Measurements from ENCODE around the gene PDE6H.

Gene PDE6H

GRCh38 chr12:14931359-14931758 is 41.5 kb upstream of the PDE6H start:
- Histone ChIP-seq H3K27ac (no peak overlapping the region), H3K27me3 (replicated peaks) (no peaks in the 10 kb centered on the region), H3K4me3 (ENCODE audit: low read depth, low read length) (no peak overlapping the region), H3K36me3 (replicated peaks) (no peaks in the 10 kb centered on the region)
- no peak for TF ChIP-seq CTCF (IDR thresholded peaks at IDR 0.05; ENCODE audit: low read depth, low read length, missing control alignments)
- in situ Hi-C loops (cut with HindIII; ENCODE audit: low pct_ligation_motif_present, low sequenced_read_pairs) = no loop called here
- no peak for DNase-seq

- H3K27ac ChIP-seq = no peak overlapping the region
- no peak for DNase-seq
Observed at GRCh38 chr12:14931791-14932560, 40.9 kb upstream of the PDE6H start.

GRCh38 chr12:14934511-14934910 is 38.3 kb upstream of the PDE6H start:
- in situ Hi-C loops (cut with HindIII; ENCODE audit: low pct_ligation_motif_present, low sequenced_read_pairs) = no loop called here

More at GRCh38 chr12:14931791-14932560, 40.9 kb upstream of the PDE6H start:
- TF ChIP-seq CTCF (IDR thresholded peaks at IDR 0.05; ENCODE audit: low read depth, low read length, missing control alignments) = no peak
- no peak overlapping the region for H3K4me3 ChIP-seq (ENCODE audit: low read depth, low read length)
- no peaks in the 10 kb centered on the region for H3K36me3 ChIP-seq (replicated peaks)
- no peaks in the 10 kb centered on the region for H3K27me3 ChIP-seq (replicated peaks)
- in situ Hi-C loops (cut with HindIII; ENCODE audit: low pct_ligation_motif_present, low sequenced_read_pairs) = no loop called here

GRCh38 chr12:14935031-14935430 is 37.8 kb upstream of the PDE6H start:
- no peak overlapping the region for H3K4me3 ChIP-seq (ENCODE audit: low read depth, low read length)
- TF ChIP-seq CTCF (IDR thresholded peaks at IDR 0.05; ENCODE audit: low read depth, low read length, missing control alignments) = no peak
- in situ Hi-C loops (cut with HindIII; ENCODE audit: low pct_ligation_motif_present, low sequenced_read_pairs) = no loop called here
- H3K36me3 ChIP-seq (replicated peaks) = no peaks in the 10 kb centered on the region
- no peak overlapping the region for H3K27ac ChIP-seq
- DNase-seq = no peak
- no peaks in the 10 kb centered on the region for H3K27me3 ChIP-seq (replicated peaks)

More at GRCh38 chr12:14934511-14934910, 38.3 kb upstream of the PDE6H start:
- Histone ChIP-seq H3K27me3 (replicated peaks) (no peaks in the 10 kb centered on the region), H3K27ac (no peak overlapping the region), H3K4me3 (ENCODE audit: low read depth, low read length) (no peak overlapping the region), H3K36me3 (replicated peaks) (no peaks in the 10 kb centered on the region)
- no peak for DNase-seq
- no peak for TF ChIP-seq CTCF (IDR thresholded peaks at IDR 0.05; ENCODE audit: low read depth, low read length, missing control alignments)

- Histone ChIP-seq H3K27me3 (replicated peaks) (no peaks in the 10 kb centered on the region), H3K36me3 (replicated peaks) (peaks cover 2% of the 10 kb centered on the region), H3K27ac (no peak overlapping the region), H3K4me3 (ENCODE audit: low read depth, low read length) (no peak overlapping the region)
- in situ Hi-C loops (cut with HindIII; ENCODE audit: low pct_ligation_motif_present, low sequenced_read_pairs) = no loop called here
- TF ChIP-seq CTCF (IDR thresholded peaks at IDR 0.05; ENCODE audit: low read depth, low read length, missing control alignments) = peak; percentile 62
- DNase-seq = no peak
Observed at GRCh38 chr12:14936224-14936861, 36.5 kb upstream of the PDE6H start.

Data from brain microvascular endothelial cell (primary cell).